Peyer's patch (tissue), 4 donors: Measurements from ENCODE around the gene NUDC. TPM values are rescaled to one million over a fixed set of nuclear protein-coding genes. Genes with fewer than 3 reads are reported as not detected.
A peak's percentile ranks its signal among the peaks of the same experiment; 100 is the strongest.

Experiments used
- DNase-seq, 3 donors: peaks; one replicate each; pipeline ENCODE4 v3.0.0-alpha.2; 2017 to 2019
- H3K27ac ChIP-seq, 4 donors: fragments of 200-600 bp; sonication (generic); one replicate each; pipeline ENCODE4 v1.5.1; 2016 to 2019
- H3K27me3 ChIP-seq, 2 donors: fragments of 200-600 bp; sonication (generic); one replicate each; pipeline ENCODE4 v1.5.1; 2019
- H3K36me3 ChIP-seq, 3 donors: fragments of 200-600 bp; sonication (generic); one replicate each; pipeline ENCODE4 v1.5.1; 2016 to 2019
- H3K4me1 ChIP-seq, 4 donors: fragments of 200-600 bp; sonication (generic); one replicate each; pipeline ENCODE4 v1.5.1; 2016 to 2019
- H3K4me3 ChIP-seq, 4 donors: fragments of 200-600 bp; sonication (generic); 1 replicate in 3 of 4; 2 replicates in 1 of 4; pipeline ENCODE4 v1.5.1; 2016 to 2019; ENCODE audit warnings: mild to moderate bottlenecking in 1 of 4
- H3K9me3 ChIP-seq, 4 donors: fragments of 200-600 bp; sonication (generic); one replicate each; pipeline ENCODE4 v1.5.1; 2016 to 2019; ENCODE audit warnings: mild to moderate bottlenecking in 1 of 4
- CTCF ChIP-seq, 6 experiments: fragments of 450-650 bp in 4 of 6; fragments of 200-600 bp in 2 of 6; sonication (generic) in 1 of 6; IDR thresholded peaks; one replicate each; pipeline ENCODE4 v1.5.1; 2017 to 2019; ENCODE audit warnings: antibody characterized with exemption in 6 of 6, mild to moderate bottlenecking in 3 of 6, moderate library complexity in 1 of 6
- POLR2A ChIP-seq, 2 donors: fragments of 450-650 bp; IDR thresholded peaks; one replicate each; pipeline ENCODE4 v1.5.1; 2017; ENCODE audit warnings: antibody characterized with exemption in 2 of 2, mild to moderate bottlenecking in 2 of 2, moderate library complexity in 2 of 2
- total RNA-seq, 4 donors: library from RNA; depleted of rRNA; stranded (reverse); fragments of >200 nt; gene quantifications; one replicate each; pipeline ENCODE4 v1.1.0, GENCODE V29; 2016

NUDC gene
- total RNA-seq, 4 donors from 2014 or later, result 27.8 to 53.6 (median 31.7) TPM

- no peak for DNase-seq
- Histone ChIP-seq H3K27ac (no peak overlapping the region), H3K9me3 (no peaks in the 10 kb centered on the region), H3K4me1 (peaks cover 0 to 24% (median 6%) of the 10 kb centered on the region in 4 donors), H3K36me3 (peaks cover 0 to 69% (median 3%) of the 10 kb centered on the region in 3 donors), H3K4me3 (no peak overlapping the region), H3K27me3 (no peaks in the 10 kb centered on the region)
- peak in 3 of 6 experiments; percentile 37 to 46 (median 40) for TF ChIP-seq CTCF (IDR thresholded peaks at IDR 0.05)
- TF ChIP-seq POLR2A (IDR thresholded peaks at IDR 0.05), result no peak
Measured at GRCh38 chr1:26887125-26887524, 34.4 kb upstream of the NUDC start.

GRCh38 chr1:26888231-26888630, 33.3 kb upstream of the NUDC start:
- no peaks in the 10 kb centered on the region for H3K27me3 ChIP-seq
- TF ChIP-seq CTCF (IDR thresholded peaks at IDR 0.05), result no peak
- no peak for DNase-seq
- no peaks in the 10 kb centered on the region for H3K9me3 ChIP-seq
- peaks cover 0 to 24% (median 6%) of the 10 kb centered on the region in 4 donors for H3K4me1 ChIP-seq
- no peak overlapping the region for H3K4me3 ChIP-seq
- peaks cover 0 to 69% (median 3%) of the 10 kb centered on the region in 3 donors for H3K36me3 ChIP-seq
- no peak overlapping the region for H3K27ac ChIP-seq

- Histone ChIP-seq H3K36me3 (peaks cover 0 to 69% (median 3%) of the 10 kb centered on the region in 3 donors), H3K9me3 (no peaks in the 10 kb centered on the region), H3K27me3 (no peaks in the 10 kb centered on the region), H3K4me3 (peak within 1 kb of the TSS; percentile 74 to 95 (median 84)), H3K4me1 (peaks cover 0 to 24% (median 6%) of the 10 kb centered on the region in 4 donors), H3K27ac (peak within 1 kb of the TSS; percentile 86 to 93 (median 90))
- TF ChIP-seq CTCF (IDR thresholded peaks at IDR 0.05) (no peak), POLR2A (IDR thresholded peaks at IDR 0.05) (peak; percentile 72 to 76)
- DNase-seq, result peak; percentile 84 to 91 (median 86)
Measured at GRCh38 chr1:26889551-26890466, 31.7 kb upstream of the NUDC start, which contains the start of gene GPN2. GPN2 (minus strand) TSS chr1:26890283; CDS start chr1:26890096, 187 bp downstream.

GRCh38 chr1:26890467-26890796, 31.1 kb upstream of the NUDC start:
- no peaks in the 10 kb centered on the region for H3K27me3 ChIP-seq
- peaks cover 0 to 69% (median 3%) of the 10 kb centered on the region in 3 donors for H3K36me3 ChIP-seq
- peak overlapping the region; percentile 74 to 95 (median 84) for H3K4me3 ChIP-seq
- H3K27ac ChIP-seq, result peak overlapping the region; percentile 86 to 93 (median 90)
- DNase-seq, result no peak
- no peaks in the 10 kb centered on the region for H3K9me3 ChIP-seq
- peaks cover 0 to 24% (median 6%) of the 10 kb centered on the region in 4 donors for H3K4me1 ChIP-seq
- no peak for TF ChIP-seq POLR2A (IDR thresholded peaks at IDR 0.05)
- TF ChIP-seq CTCF (IDR thresholded peaks at IDR 0.05), result no peak

GRCh38 chr1:26894263-26894662, 27.3 kb upstream of the NUDC start:
- peaks cover 0 to 23% (median 5%) of the 10 kb centered on the region in 4 donors for H3K4me1 ChIP-seq
- DNase-seq, result no peak
- H3K36me3 ChIP-seq, result peaks cover 0 to 71% (median 0%) of the 10 kb centered on the region in 3 donors
- H3K27me3 ChIP-seq, result no peaks in the 10 kb centered on the region
- TF ChIP-seq CTCF (IDR thresholded peaks at IDR 0.05), result no peak
- no peak for TF ChIP-seq POLR2A (IDR thresholded peaks at IDR 0.05)
- no peak overlapping the region for H3K27ac ChIP-seq
- H3K4me3 ChIP-seq, result no peak overlapping the region
- no peaks in the 10 kb centered on the region for H3K9me3 ChIP-seq
